GM21367 (cell line): ENCODE measurements around the gene NAV2.
"Not testable (repeated sequence)": the region's sequence is repeated elsewhere in the genome, so short reads cannot be mapped to it uniquely, and the experiment has no call there.

Experiments used
- ATAC-seq: cut with Tn5 transposase; IDR thresholded peaks from one replicate; pipeline ENCODE4 v1.9.1; 2021; ENCODE audit not compliant: unreplicated experiment

The NAV2 gene

DNA sequence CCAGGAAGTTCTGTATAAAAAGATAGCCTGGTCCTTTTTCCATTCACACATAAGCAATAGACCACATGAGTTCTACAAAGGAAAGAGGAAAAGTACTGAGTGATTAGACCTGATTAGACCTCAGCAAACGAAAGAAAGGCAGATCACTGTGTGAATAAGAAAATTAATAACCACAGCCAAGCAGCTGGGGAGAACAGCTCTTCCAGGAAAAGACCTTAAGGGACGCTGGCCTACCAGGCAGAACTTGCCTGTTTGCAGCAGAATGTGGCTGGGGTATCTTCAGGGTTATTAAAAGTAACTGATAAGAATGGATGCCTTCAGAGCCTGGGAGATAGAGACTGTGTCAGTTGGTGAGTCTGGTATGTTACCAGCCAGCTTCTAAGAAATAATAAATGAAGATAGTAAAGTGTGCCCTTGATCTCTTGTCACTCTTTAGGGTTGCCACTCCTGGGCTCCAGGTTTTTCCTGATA lies 274.7 kb downstream of the NAV2 start:
- ATAC-seq: no peak

GRCh38 chr11:19988598-19988997 lies 276.0 kb downstream of the NAV2 start:
- ATAC-seq: no peak

DNA sequence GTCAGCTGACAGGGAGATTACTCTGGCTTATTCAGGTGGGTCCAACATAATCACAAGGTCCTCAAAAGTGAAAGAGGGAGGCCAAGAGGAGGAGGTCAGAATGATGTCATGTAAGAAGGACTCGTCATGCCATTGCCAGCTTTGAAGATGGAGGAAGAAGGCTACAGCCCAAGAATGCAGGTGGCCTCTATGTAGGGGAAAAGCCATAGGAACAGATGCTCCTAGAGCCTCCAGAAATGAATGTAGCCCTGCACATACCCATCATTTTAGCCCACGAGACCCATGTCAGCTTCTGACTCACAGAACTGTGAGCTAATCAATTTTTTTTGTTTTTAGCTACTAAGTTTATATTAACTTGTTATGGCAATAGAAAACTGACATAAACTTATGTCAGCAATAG lies 276.6 kb downstream of the NAV2 start:
- ATAC-seq: no peak

DNA sequence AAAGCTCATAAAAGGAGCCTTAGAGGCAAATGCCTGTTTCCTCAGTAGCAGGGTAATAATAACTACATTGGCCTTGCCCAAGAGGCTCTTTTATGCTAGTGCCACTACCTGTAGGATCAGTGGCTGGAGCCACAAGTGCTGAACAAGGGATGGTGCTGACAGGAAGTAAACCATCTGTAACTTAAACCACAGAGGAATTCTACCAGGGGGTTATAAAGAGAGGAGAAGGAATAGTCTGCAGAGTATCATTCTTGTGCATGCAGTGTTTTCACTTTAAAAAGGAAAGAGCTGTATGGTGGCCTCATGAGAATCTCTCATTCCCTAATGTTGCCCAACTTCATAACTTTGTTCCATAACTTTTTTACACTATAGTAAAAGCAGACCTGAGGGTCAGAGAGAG lies 279.5 kb downstream of the NAV2 start:
- ATAC-seq: no peak

DNA sequence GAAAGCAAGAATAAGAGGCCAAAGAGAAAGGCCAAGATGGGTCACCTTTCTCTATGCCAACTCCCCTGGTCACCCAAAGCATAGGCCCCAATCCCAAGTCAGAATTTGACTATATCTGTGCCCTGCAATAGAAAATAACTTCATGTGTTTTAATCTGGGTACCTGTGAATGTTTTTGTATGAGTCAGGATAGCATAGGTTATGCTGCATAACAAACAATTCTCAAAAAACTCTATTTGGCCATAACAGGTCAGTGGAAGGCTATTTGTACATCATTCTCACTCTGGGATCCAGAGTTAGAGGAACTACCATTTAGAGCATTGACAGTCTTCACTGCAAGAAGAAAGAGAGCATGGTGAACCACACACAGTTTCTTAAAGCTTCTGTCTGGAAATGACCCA lies 280.4 kb downstream of the NAV2 start:
- no peak for ATAC-seq

GRCh38 chr11:19994672-19995071 lies 282.0 kb downstream of the NAV2 start:
- no peak for ATAC-seq

- no peak for ATAC-seq
These were observed 282.5 kb downstream of the NAV2 start for GRCh38 chr11:19995145-19995544.

- ATAC-seq: no peak
These were observed 283.9 kb downstream of the NAV2 start for GRCh38 chr11:19996571-19996970.

DNA sequence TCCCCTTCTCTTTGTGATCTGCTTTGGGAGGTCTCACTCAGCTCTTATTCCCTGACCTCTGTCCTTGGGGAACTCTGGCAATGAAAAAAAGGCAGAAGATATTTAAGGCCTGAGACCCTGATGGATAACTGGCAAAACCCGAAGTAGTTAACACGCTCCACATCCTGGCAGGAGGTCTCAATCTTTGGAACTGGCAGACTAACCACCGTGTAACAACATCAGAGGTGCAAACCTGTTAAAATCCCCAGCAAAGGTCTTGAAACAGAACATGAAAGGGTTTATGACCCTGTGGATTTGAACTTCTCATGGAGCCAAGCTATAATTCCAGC lies 287.3 kb downstream of the NAV2 start:
- no peak for ATAC-seq

DNA sequence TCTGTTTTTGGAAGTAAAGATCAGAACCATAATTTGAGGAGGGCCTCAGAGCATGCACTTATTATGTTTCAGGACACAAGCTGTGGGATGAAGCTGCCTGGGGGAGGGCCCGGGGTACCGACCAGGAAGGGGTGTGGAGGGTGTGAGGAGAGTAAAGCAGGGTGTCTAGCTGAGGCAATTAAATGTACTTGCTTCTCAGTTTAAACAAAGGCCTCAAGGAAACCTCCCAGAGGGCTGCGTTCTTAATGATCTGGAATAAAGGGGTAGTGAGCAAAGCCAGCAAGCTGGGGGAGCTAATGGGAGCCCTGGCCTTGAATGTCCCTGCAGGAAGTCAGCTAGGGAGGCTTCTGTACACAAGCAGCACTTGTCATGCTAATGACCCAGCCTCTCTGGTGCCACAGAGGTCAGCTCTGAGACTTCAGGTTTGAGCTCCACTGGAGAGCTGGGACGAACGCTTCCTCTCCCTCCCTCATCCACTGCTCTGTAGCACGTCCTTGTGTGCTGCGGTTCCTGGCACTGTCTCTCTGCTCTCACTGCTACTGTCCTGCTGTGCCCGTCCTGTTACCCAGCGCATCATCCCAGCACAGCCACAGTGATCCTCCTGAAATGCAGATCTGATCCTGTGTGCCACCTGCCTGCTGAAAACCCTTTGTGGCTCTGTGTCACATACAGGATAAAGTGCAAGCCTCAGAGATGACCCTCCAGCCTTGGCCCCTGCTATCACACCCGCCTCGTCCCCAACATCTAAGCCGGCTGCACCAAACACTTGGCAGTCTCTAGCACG lies 287.9 kb downstream of the NAV2 start:
- no peak for ATAC-seq

DNA sequence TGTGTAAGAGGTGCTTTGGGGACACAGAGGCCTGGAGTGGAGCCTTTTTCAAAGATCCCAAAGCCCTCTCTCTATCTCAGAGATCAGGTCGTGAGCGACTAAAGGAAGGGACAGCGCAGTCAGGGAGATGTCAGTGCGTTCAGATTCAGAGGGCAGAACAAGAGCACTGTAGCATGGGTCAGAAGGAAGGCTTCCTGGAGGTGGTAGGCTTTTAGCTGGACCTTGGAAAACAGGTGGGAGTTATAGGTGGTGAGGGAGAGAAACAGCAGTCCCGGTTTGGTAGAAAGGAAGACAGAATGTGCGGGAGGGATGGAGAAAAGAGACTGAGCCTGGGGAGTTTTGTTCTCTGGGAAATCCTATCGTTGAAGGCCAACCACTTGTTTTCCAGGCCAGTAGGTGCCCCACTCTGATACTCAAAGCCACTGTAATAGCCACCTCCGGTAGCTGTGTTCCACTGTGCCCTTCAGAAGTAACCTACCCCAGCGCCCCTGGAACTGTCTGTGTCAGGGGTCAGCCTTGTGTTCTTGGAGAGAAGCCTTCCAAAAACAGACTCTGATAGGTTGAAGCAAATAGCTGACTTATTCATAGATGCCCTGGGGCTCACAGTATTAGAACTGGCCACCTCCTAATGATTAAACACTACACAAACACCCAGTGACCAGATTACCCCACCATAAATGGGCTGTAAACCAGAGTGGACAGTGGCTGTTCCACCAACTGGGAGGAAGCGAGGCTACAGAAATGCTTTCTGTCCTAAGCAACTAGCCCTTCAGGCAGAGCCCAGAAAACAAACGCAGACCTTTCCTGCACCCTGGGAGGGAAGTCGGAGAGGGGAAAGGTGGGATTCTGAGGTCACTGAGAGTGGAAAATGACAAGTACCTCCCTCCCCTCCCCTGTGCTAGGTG lies 289.9 kb downstream of the NAV2 start:
- ATAC-seq: no peak

GRCh38 chr11:20003351-20003750 lies 290.7 kb downstream of the NAV2 start:
- no peak for ATAC-seq

DNA sequence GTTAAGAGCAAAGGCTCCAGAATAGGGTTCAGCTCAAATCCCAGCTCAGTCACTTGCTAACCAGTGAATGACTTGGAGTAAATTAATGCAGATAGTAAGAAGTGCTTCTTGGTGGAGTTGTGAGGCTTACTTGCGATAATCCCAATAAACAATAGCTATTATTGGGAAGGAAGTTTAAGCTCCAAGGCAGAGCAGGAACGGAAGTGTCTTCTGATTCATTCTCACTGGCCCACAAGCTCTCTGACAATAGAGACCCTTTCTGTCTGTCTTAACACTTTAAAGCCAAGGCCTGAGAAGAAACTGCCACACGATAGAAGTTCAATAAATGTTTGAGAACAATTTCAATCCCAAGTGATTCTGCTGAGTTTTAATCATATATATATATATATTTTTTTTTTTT lies 292.2 kb downstream of the NAV2 start:
- ATAC-seq: no peak

DNA sequence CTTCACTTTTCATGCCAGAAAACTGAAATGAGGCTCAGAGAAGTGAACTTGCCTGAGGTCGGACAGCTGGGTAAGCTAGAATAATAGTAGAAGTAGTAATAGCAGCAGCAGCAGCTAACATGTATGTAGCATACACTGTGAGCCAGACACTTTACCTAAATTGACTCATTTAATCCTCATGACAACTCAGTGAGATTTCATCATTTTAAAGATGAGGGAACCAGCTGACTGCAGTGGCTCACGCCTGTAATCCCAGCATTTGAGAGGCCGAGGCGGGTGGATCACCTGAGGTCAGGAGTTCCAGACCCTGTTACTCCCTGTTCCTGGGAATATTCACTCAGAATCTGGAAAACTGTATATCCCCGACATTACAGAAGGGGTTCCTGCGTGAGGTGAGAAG lies 293.1 kb downstream of the NAV2 start:
- no peak for ATAC-seq

GRCh38 chr11:20006618-20007017 lies 294.0 kb downstream of the NAV2 start:
- not testable (repeated sequence) for ATAC-seq

DNA sequence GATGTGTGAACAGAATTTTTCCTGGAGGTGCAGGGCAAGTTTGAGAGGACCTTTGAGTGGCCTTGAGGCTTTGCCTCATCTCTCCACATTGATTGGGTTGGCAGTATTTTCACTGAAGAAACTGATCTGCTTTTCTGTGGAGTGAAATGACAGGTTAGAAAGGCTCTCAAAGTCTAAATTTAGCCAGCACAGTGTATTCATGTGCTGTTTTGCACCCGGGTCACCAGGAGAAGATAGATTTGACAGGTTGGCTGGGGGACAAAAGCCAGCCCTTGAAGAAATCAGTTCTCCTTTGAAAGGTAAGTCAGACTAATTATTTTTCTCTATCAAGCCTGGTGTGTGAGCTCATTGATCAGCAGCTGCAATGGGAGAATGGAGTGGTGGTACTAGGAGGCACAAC lies 294.7 kb downstream of the NAV2 start:
- no peak for ATAC-seq

GRCh38 chr11:20008190-20008870 lies 295.7 kb downstream of the NAV2 start:
- ATAC-seq: no peak

DNA sequence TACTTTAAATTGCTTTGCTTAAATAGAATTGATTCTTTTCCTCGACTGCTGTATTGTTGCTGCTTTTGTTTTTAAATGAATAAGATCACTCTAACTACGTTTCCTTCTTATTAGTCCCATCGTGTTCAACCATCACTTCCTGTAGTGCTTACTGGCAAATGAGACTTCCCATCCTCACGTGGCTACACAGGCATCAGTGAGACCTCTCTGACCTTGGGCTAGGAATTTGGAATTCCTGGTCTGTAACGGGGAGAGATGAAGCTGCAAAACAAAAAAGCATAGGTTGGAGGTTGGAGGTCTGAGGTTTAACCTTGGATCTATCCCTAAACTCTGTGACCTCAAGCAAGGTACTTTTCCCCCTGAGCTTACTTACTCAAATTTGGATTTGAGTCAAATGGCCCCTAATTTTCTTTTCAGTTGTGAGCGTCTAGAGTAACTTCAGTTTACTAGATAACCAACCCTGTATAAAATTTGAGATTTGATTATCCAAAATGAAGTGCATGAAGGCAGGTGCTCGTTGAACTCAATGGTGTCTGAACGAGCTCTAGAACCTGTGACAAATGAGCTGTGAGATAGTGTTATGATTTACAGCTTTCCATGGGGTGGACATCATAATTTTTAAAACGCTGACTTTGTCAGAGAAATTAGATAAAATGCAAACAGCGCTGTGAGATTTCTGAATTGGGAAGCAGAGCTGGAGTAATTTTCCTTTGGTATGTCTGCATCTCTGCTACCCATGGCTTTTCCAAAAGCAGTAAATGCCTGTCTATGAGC lies 296.4 kb downstream of the NAV2 start:
- ATAC-seq: no peak

GRCh38 chr11:20010156-20010850 lies 297.7 kb downstream of the NAV2 start:
- ATAC-seq: no peak

- ATAC-seq: no peak
These were observed 298.2 kb downstream of the NAV2 start for GRCh38 chr11:20010851-20011225.
